Astrocyte (in vitro differentiated cells and primary cell): ENCODE measurements around the gene NR5A2.

Source experiments
- EZH2 ChIP-seq: IDR thresholded peaks from 2 replicates; pipeline ENCODE4 v1.6.1; 2012; ENCODE audit warnings: mild to moderate bottlenecking, low read length, inconsistent platforms; ENCODE audit not compliant: insufficient read depth
- TF ChIP-seq, protein P1 (sequence below): IDR thresholded peaks from 2 replicates; pipeline ENCODE4 v1.5.1; 2011; ENCODE audit warnings: low read depth, mild to moderate bottlenecking, inconsistent platforms, low read length, moderate library complexity; ENCODE audit not compliant: insufficient read depth

- TF ChIP-seq, protein P1, sequence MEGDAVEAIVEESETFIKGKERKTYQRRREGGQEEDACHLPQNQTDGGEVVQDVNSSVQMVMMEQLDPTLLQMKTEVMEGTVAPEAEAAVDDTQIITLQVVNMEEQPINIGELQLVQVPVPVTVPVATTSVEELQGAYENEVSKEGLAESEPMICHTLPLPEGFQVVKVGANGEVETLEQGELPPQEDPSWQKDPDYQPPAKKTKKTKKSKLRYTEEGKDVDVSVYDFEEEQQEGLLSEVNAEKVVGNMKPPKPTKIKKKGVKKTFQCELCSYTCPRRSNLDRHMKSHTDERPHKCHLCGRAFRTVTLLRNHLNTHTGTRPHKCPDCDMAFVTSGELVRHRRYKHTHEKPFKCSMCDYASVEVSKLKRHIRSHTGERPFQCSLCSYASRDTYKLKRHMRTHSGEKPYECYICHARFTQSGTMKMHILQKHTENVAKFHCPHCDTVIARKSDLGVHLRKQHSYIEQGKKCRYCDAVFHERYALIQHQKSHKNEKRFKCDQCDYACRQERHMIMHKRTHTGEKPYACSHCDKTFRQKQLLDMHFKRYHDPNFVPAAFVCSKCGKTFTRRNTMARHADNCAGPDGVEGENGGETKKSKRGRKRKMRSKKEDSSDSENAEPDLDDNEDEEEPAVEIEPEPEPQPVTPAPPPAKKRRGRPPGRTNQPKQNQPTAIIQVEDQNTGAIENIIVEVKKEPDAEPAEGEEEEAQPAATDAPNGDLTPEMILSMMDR = no peak
- no peak for TF ChIP-seq EZH2
These were observed 183.6 kb downstream of the NR5A2 start for GRCh38 chr1:200211157-200211556.
